ENCODE results near the gene RNF166. TPM values are rescaled to one million over a fixed set of nuclear protein-coding genes. Genes with fewer than 3 reads are reported as not detected.

RNF166 gene
- polyA plus RNA-seq, 4 donors: 9.2 to 15.1 (median 12.1) TPM

DNA sequence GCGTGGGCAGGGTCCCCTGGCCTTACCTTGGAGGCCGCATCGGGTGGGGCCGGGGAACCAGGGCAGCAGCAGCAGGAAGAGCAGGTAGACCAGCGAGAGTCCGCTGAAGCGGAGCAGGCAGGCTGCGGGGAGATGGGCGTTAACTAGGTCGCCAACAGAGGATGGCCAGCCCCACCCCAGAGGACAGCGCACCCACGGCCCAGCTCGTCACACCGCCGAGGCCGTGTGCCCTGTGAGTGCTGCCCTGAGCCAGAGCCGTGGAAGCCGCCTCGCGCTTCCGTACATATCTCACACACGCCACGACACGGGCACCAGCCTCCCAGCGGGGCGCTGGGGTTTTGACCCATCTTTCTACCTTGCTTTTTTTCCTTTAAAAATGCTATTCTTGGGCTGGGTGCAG is 43.1 kb upstream of the RNF166 start:
- Histone ChIP-seq H3K4me3 (ENCODE audit: low read depth in 1 of 3, low read length in 3 of 3) (no peak overlapping the region), H3K36me3 (ENCODE audit: control insufficient read depth in 3 of 3, insufficient read depth in 2 of 3, low read depth in 1 of 3, low read length in 3 of 3) (peaks cover 0 to 55% (median 0%) of the 10 kb centered on the region in 3 donors), H3K27ac (ENCODE audit: low read depth in 1 of 3, low read length in 2 of 3) (no peak overlapping the region), H3K27me3 (ENCODE audit: control insufficient read depth in 3 of 3, insufficient read depth in 3 of 3, low read length in 3 of 3) (no peaks in the 10 kb centered on the region), H3K4me1 (ENCODE audit: control insufficient read depth in 3 of 3, insufficient read depth in 2 of 3, low read depth in 1 of 3, low read length in 2 of 3) (peaks cover 0 to 10% (median 0%) of the 10 kb centered on the region in 3 donors), H3K9me3 (ENCODE audit: control insufficient read depth in 2 of 2, insufficient read depth in 1 of 2, low read depth in 1 of 2, low read length in 1 of 2) (no peaks in the 10 kb centered on the region)
- FAIRE-seq (no peak), DNase-seq (no peak)
- WGBS, 3 donors: 95 to 97% (median 95%) methylated on average over 25 to 26 of the region's 26 CpGs

DNA sequence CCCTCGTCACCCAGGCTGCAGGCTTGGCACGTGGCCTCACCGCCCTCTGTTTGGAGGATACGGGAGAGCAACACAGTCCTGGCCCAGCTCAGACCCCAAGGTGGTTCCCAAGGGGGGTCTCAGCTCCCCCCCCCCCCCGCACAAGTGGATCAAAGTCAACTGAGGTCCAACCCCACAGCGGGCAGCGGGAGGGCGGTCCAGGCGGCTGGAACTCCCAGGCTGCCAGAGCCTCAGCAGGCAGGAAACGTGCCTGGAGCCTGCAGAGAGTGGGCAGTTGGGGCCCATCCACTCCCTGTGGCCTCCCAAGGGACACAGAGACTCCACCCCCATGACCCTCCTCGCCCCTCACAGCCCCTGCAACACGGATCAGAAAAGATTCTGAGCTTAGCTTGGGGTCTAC is 42.2 kb upstream of the RNF166 start:
- DNase-seq (no peak), FAIRE-seq (no peak)
- WGBS, 3 donors: 80 to 89% (median 85%) methylated on average over 12 of the region's 12 CpGs
- Histone ChIP-seq H3K4me3 (ENCODE audit: low read depth in 1 of 3, low read length in 3 of 3) (no peak overlapping the region), H3K4me1 (ENCODE audit: control insufficient read depth in 3 of 3, insufficient read depth in 2 of 3, low read depth in 1 of 3, low read length in 2 of 3) (peaks cover 0 to 17% (median 0%) of the 10 kb centered on the region in 3 donors), H3K27me3 (ENCODE audit: control insufficient read depth in 3 of 3, insufficient read depth in 3 of 3, low read length in 3 of 3) (no peaks in the 10 kb centered on the region), H3K36me3 (ENCODE audit: control insufficient read depth in 3 of 3, insufficient read depth in 2 of 3, low read depth in 1 of 3, low read length in 3 of 3) (peaks cover 0 to 51% (median 0%) of the 10 kb centered on the region in 3 donors), H3K9me3 (ENCODE audit: control insufficient read depth in 2 of 2, insufficient read depth in 1 of 2, low read depth in 1 of 2, low read length in 1 of 2) (no peaks in the 10 kb centered on the region), H3K27ac (ENCODE audit: low read depth in 1 of 3, low read length in 2 of 3) (no peak overlapping the region)

DNA sequence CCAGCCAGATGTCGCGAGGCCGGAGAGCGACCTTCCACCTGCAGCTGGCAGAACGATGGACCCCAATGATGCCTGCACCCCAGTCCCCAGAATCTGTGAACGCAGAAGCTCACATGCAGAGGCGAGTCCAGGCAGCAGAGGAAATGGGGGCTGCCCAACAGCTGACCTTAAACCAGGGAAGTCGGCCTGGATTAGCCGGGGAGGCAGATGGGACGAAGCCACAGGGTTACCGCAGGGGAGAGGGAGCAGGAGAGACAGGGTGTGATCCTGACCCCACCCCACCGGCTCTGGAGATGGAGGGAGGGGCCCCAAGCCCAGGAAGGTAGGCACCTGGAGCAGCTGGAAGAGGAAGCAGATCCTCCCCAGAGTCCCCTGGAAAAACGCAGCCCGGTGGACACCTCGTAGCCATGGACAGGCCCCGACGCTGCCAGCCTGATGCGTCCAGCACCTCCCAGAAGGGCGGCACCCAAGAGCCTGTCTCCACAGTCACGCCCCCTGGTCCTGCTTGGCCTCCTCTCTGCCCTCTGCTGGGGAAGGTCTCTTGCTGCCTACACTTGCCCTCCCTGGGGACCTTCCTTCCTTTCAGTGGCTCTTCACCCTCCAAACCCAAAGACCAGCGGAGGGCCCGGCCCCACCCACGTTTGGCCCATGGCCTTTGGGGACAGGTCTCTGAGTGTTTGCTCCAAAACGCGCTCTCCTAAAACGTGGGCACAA is 41.5 kb upstream of the RNF166 start:
- Histone ChIP-seq H3K36me3 (ENCODE audit: control insufficient read depth in 3 of 3, insufficient read depth in 2 of 3, low read depth in 1 of 3, low read length in 3 of 3) (peaks cover 0 to 55% (median 0%) of the 10 kb centered on the region in 3 donors), H3K4me3 (ENCODE audit: low read depth in 1 of 3, low read length in 3 of 3) (no peak overlapping the region), H3K9me3 (ENCODE audit: control insufficient read depth in 2 of 2, insufficient read depth in 1 of 2, low read depth in 1 of 2, low read length in 1 of 2) (no peaks in the 10 kb centered on the region), H3K27me3 (ENCODE audit: control insufficient read depth in 3 of 3, insufficient read depth in 3 of 3, low read length in 3 of 3) (no peaks in the 10 kb centered on the region), H3K4me1 (ENCODE audit: control insufficient read depth in 3 of 3, insufficient read depth in 2 of 3, low read depth in 1 of 3, low read length in 2 of 3) (peaks cover 0 to 17% (median 0%) of the 10 kb centered on the region in 3 donors), H3K27ac (ENCODE audit: low read depth in 1 of 3, low read length in 2 of 3) (no peak overlapping the region)
- FAIRE-seq: no peak
- DNase-seq: peak; percentile 26 to 48
- 73 to 84% (median 78%) methylated on average over 25 to 26 of the region's 26 CpGs for WGBS, 3 donors

DNA sequence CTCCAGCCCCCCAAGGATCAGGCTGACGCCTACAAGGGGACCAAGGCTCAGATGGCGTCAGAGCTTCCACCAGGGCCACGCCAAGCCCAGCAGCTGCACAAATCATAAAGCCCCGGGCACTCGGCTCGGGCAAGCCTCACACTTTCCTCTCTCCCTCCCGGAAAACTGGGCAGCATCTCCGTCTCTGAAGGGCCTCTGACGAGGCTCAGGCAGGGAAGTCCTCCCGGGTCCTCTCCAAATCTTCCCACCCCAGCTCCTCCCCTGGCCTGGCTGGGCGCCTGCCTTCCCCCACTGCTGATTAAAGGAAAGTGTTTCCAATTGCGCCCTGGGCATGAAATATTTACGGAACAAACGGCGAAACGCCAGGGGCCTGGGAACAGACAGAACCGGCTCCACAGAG is 40.3 kb upstream of the RNF166 start:
- no peaks in the 10 kb centered on the region for H3K27me3 ChIP-seq (ENCODE audit: control insufficient read depth in 3 of 3, insufficient read depth in 3 of 3, low read length in 3 of 3)
- H3K36me3 ChIP-seq (ENCODE audit: control insufficient read depth in 3 of 3, insufficient read depth in 2 of 3, low read depth in 1 of 3, low read length in 3 of 3): peaks cover 0 to 57% (median 0%) of the 10 kb centered on the region in 3 donors
- H3K9me3 ChIP-seq (ENCODE audit: control insufficient read depth in 2 of 2, insufficient read depth in 1 of 2, low read depth in 1 of 2, low read length in 1 of 2): no peaks in the 10 kb centered on the region
- no peak overlapping the region for H3K4me3 ChIP-seq (ENCODE audit: low read depth in 1 of 3, low read length in 3 of 3)
- FAIRE-seq (no peak), DNase-seq (no peak)
- H3K27ac ChIP-seq (ENCODE audit: low read depth in 1 of 3, low read length in 2 of 3): no peak overlapping the region
- WGBS, 3 donors: 54 to 77% (median 71%) methylated on average over 17 of the region's 17 CpGs
- H3K4me1 ChIP-seq (ENCODE audit: control insufficient read depth in 3 of 3, insufficient read depth in 2 of 3, low read depth in 1 of 3, low read length in 2 of 3): peaks cover 0 to 17% (median 0%) of the 10 kb centered on the region in 3 donors

DNA sequence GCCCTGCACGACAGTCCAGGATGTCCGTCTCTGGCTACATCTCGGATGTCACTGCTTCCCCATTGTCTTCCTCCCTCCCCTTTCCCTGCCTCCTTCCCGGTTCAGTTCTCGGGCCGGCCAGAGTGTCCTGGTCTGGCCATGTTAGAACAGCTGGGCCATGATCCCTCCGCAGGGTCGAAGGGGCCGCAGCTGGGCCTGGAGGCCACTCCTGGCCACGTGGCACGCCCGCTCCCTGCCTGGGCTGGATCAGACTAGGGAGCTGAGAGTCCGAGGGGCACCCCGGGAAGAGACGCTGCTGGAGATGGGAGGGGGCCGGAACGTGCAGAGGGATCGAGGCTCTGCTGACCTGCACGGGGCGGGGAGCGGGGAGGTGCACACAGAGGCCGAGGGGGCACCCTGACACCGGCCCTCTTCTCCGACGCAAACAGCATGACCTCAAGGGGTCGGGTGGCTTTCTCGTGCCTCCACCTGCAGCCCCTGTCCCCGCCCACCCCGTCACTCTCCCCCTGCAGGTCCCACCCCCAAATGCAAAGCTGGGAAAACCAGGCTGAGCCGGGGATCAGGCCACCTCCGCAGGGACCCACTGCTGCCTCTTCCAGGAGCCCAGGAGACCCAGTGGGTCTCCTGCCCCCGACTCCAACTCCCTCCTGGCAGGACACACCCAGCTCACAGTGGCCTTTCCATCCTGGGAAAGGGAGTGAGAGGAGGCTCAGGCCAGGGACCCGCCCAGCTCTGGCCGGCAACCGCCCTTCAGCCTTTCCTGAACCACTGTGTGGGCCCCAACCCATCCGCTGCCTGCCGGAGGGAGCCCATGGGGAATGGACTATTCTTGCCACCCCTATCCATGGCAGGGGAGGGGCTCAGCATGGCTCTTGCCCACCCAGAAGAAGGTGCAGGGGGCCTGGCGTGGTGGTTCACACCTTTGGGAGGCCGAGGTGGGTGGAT is 38.6 kb upstream of the RNF166 start:
- FAIRE-seq: no peak
- Histone ChIP-seq H3K27ac (ENCODE audit: low read depth in 1 of 3, low read length in 2 of 3) (no peak overlapping the region), H3K27me3 (ENCODE audit: control insufficient read depth in 3 of 3, insufficient read depth in 3 of 3, low read length in 3 of 3) (no peaks in the 10 kb centered on the region)

DNA sequence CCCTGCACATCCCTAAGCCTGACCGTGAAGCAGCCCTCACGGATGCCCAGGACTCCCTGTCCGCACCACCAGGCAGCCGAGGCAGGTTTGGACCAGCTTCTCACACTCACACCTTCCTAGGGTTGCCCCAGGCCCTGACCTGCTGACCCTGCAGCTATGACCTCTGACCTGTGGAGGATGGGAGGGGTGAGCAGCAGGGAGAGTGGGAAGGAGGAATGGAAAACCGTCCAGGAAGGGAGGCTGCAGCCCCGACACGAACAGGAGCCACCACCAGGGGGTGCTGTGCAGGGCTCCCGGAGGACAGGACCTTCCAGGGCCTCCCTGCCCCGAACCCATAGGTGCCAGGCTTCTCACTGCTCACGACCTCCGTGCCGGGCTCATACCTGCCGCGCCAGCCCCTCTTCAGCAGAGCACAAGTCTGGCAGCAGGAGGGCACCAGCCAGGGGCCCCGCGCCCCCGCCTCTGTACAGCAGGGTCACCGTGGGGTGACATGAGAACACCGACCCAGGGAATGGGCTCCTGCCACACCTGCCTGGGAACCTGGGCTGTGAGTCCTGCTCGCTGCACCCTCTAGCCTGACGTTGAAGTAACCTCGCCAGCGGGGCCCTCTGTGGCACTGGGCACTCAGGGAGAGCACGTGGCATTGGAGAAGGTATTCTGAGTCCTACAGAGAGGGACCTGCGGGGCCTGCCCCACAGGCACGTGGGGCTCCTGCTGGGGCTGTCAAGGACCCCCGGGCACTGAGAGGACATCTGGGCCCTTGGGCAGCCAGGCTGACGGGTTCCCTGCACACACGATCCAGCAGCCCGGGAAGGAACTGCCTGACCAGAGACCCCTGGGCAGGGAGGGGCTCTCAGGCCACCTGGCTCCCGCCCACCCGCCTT is 37.7 kb upstream of the RNF166 start:
- 47 to 56% (median 51%) methylated on average over 27 to 32 of the region's 32 CpGs for WGBS, 3 donors
- peak; percentile 78 to 83 for DNase-seq
- peaks cover 0 to 66% (median 7%) of the 10 kb centered on the region in 3 donors for H3K36me3 ChIP-seq (ENCODE audit: control insufficient read depth in 3 of 3, insufficient read depth in 2 of 3, low read depth in 1 of 3, low read length in 3 of 3)
- H3K4me3 ChIP-seq (ENCODE audit: low read depth in 1 of 3, low read length in 3 of 3): no peak overlapping the region
- no peak overlapping the region for H3K27ac ChIP-seq (ENCODE audit: low read depth in 1 of 3, low read length in 2 of 3)
- no peaks in the 10 kb centered on the region for H3K27me3 ChIP-seq (ENCODE audit: control insufficient read depth in 3 of 3, insufficient read depth in 3 of 3, low read length in 3 of 3)
- H3K9me3 ChIP-seq (ENCODE audit: control insufficient read depth in 2 of 2, insufficient read depth in 1 of 2, low read depth in 1 of 2, low read length in 1 of 2): no peaks in the 10 kb centered on the region
- H3K4me1 ChIP-seq (ENCODE audit: control insufficient read depth in 3 of 3, insufficient read depth in 2 of 3, low read depth in 1 of 3, low read length in 2 of 3): peaks cover 0 to 17% (median 0%) of the 10 kb centered on the region in 3 donors
- FAIRE-seq: no peak

More for the DNA sequence above, 38.6 kb upstream of the RNF166 start:
- H3K4me1 ChIP-seq (ENCODE audit: control insufficient read depth in 3 of 3, insufficient read depth in 2 of 3, low read depth in 1 of 3, low read length in 2 of 3): peaks cover 0 to 17% (median 0%) of the 10 kb centered on the region in 3 donors
- 70 to 82% (median 73%) methylated on average over 37 to 39 of the region's 39 CpGs for WGBS, 3 donors
- no peak overlapping the region for H3K4me3 ChIP-seq (ENCODE audit: low read depth in 1 of 3, low read length in 3 of 3)
- no peaks in the 10 kb centered on the region for H3K9me3 ChIP-seq (ENCODE audit: control insufficient read depth in 2 of 2, insufficient read depth in 1 of 2, low read depth in 1 of 2, low read length in 1 of 2)
- H3K36me3 ChIP-seq (ENCODE audit: control insufficient read depth in 3 of 3, insufficient read depth in 2 of 3, low read depth in 1 of 3, low read length in 3 of 3): peaks cover 0 to 62% (median 7%) of the 10 kb centered on the region in 3 donors
- DNase-seq: peak in 1 of 2 donors; percentile 39

DNA sequence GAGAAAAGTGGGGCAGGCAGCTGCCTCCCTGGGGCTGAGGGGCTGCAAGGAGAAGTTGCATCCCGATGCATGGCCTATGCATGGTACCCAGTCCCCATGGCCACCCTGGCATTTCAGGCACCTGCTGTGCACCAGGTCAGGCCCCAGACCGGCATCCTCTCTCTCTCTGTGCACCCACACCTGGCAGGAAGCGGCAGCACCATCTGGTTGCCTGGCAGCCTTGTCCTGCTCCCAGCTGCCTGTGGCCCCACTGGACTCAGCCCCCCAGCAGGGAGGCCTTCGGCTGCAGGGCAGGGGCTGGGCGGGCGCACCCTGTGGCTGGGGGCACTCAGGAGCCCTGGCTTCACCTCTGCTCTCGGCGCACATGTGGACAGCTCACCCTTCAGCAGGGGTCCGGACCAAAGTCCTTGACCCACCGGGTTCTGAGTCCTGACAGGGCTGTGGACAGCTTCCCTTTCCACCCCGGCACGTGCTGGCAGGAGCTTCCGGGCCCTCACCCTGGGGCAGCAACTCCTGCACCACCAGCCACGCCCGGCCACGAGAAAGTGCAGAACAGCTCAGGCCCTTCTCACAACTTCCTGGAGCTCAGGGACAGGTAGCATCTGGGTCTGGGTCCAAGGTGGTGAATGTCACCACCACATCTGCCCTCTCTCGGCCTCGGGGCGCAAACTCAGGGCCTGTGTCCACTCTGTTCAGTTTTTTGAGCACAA is 36.8 kb upstream of the RNF166 start:
- FAIRE-seq (no peak), DNase-seq (no peak)
- no peak overlapping the region for H3K27ac ChIP-seq (ENCODE audit: low read depth in 1 of 3, low read length in 2 of 3)
- no peaks in the 10 kb centered on the region for H3K27me3 ChIP-seq (ENCODE audit: control insufficient read depth in 3 of 3, insufficient read depth in 3 of 3, low read length in 3 of 3)
- no peak overlapping the region for H3K4me3 ChIP-seq (ENCODE audit: low read depth in 1 of 3, low read length in 3 of 3)
- peaks cover 0 to 69% (median 7%) of the 10 kb centered on the region in 3 donors for H3K36me3 ChIP-seq (ENCODE audit: control insufficient read depth in 3 of 3, insufficient read depth in 2 of 3, low read depth in 1 of 3, low read length in 3 of 3)
- WGBS, 3 donors: 68 to 77% (median 75%) methylated on average over 17 to 19 of the region's 19 CpGs
- H3K9me3 ChIP-seq (ENCODE audit: control insufficient read depth in 2 of 2, insufficient read depth in 1 of 2, low read depth in 1 of 2, low read length in 1 of 2): no peaks in the 10 kb centered on the region
- peaks cover 0 to 17% (median 0%) of the 10 kb centered on the region in 3 donors for H3K4me1 ChIP-seq (ENCODE audit: control insufficient read depth in 3 of 3, insufficient read depth in 2 of 3, low read depth in 1 of 3, low read length in 2 of 3)

Data from small intestine (tissue), 7 donors.